Fibroblast of lung (primary cell): Measurements from ENCODE around the gene GPR37L1. TPM values are rescaled to one million over a fixed set of nuclear protein-coding genes. Genes with fewer than 3 reads are reported as not detected.

ENCODE experiments used
- DNase-seq, 2 donors: peaks; one replicate each; pipeline versions ENCODE4 v3.0.0 to v3.0.0-alpha.2; 2010; ENCODE audit warnings: low read depth in 2 of 2
- H2AFZ ChIP-seq: 2 replicates; pipeline ENCODE4 v1.5.1; 2012; ENCODE audit warnings: low read length, control low read depth, inconsistent platforms
- H3K27ac ChIP-seq: 2 replicates; pipeline ENCODE4 v1.5.1; 2011; ENCODE audit warnings: low read length, control low read depth; ENCODE audit not compliant: insufficient read depth
- H3K27me3 ChIP-seq: 2 replicates; pipeline ENCODE4 v1.5.1; 2011; ENCODE audit warnings: mild to moderate bottlenecking, low read length; ENCODE audit not compliant: control insufficient read depth, insufficient read depth
- H3K36me3 ChIP-seq: 2 replicates; pipeline ENCODE4 v1.5.1; 2011; ENCODE audit warnings: low read length; ENCODE audit not compliant: control insufficient read depth, insufficient read depth
- H3K4me1 ChIP-seq: 2 replicates; pipeline ENCODE4 v1.5.1; 2011; ENCODE audit warnings: low read length; ENCODE audit not compliant: control insufficient read depth, insufficient read depth; ENCODE audit errors: extremely low read depth
- H3K4me2 ChIP-seq: 2 replicates; pipeline ENCODE4 v1.5.1; 2011; ENCODE audit warnings: low read length, control low read depth; ENCODE audit not compliant: insufficient read depth; ENCODE audit errors: extremely low read depth
- H3K4me3 ChIP-seq, 4 experiments: fragments of 200-600 bp in 1 of 4; sonication (generic) in 1 of 4; replicated peaks in 1 of 4; 2 replicates each; pipeline ENCODE4 v1.5.1; 2011 to 2016; ENCODE audit warnings: low read length in 4 of 4, low read depth in 3 of 4, mild to moderate bottlenecking in 3 of 4, control low read depth in 2 of 4, inconsistent platforms in 1 of 4, mixed read lengths in 1 of 4; ENCODE audit not compliant: insufficient read depth in 1 of 4; ENCODE audit errors: control extremely low read depth in 1 of 4
- H3K79me2 ChIP-seq: 2 replicates; pipeline ENCODE4 v1.5.1; 2012; ENCODE audit warnings: mild to moderate bottlenecking, low read length, inconsistent platforms; ENCODE audit not compliant: control insufficient read depth, insufficient read depth
- H3K9ac ChIP-seq: 2 replicates; pipeline ENCODE4 v1.5.1; 2011; ENCODE audit warnings: mild to moderate bottlenecking, low read length, control low read depth; ENCODE audit not compliant: insufficient read depth
- H3K9me3 ChIP-seq: 2 replicates; pipeline ENCODE4 v1.5.1; 2012; ENCODE audit warnings: low read depth, low read length; ENCODE audit not compliant: control insufficient read depth, insufficient read depth
- H4K20me1 ChIP-seq: 2 replicates; pipeline ENCODE4 v1.5.1; 2011; ENCODE audit warnings: low read length; ENCODE audit not compliant: control insufficient read depth, insufficient read depth; ENCODE audit errors: extremely low read depth
- EZH2 ChIP-seq: IDR thresholded peaks from 2 replicates; pipeline ENCODE4 v1.5.1; 2012; ENCODE audit warnings: low read length, control low read depth, mild to moderate bottlenecking; ENCODE audit errors: missing control alignments
- polyA plus RNA-seq, 2 donors: library from polyadenylated mRNA; depleted of rRNA in 1 of 2; stranded (reverse) in 1 of 2; unstranded in 1 of 2; fragments of >200 nt; gene quantifications; 2 replicates each; pipeline ENCODE4 v1.2.1, GENCODE V29; 2011 to 2012; ENCODE audit warnings: missing spikeins in 1 of 2
- total RNA-seq: library from RNA; depleted of rRNA; stranded (reverse); fragments of >200 nt; gene quantifications from 2 replicates; pipeline ENCODE4 v1.2.1, GENCODE V29; 2014
- TF ChIP-seq, protein P1 (sequence below), 2 donors: IDR thresholded peaks in 1 of 2; conservative IDR thresholded peaks in 1 of 2; 1 replicate in 1 of 2; 2 replicates in 1 of 2; pipeline ENCODE4 v1.5.1; 2011 to 2012; ENCODE audit warnings: low read length in 2 of 2, control low read depth in 1 of 2, inconsistent platforms in 1 of 2, low read depth in 1 of 2, mild to moderate bottlenecking in 1 of 2

GPR37L1 gene
- total and polyA plus RNA-seq, 2 donors (not counting 1 experiment from before 2014, with no cell fraction given): not detected

GRCh38 chr1:202162418-202163280 is 39.9 kb downstream of the GPR37L1 start:
- Histone ChIP-seq H3K27me3 (peaks cover 15% of the 10 kb centered on the region), H3K4me1 (no peaks in the 10 kb centered on the region), H3K9ac (no peak overlapping the region), H4K20me1 (no peaks in the 10 kb centered on the region), H3K4me3 (no peak overlapping the region), H3K36me3 (no peaks in the 10 kb centered on the region), H3K27ac (no peak overlapping the region), H3K9me3 (no peaks in the 10 kb centered on the region), H3K79me2 (no peaks in the 10 kb centered on the region), H2AFZ (no peak overlapping the region), H3K4me2 (no peak overlapping the region)
- TF ChIP-seq, protein P1, sequence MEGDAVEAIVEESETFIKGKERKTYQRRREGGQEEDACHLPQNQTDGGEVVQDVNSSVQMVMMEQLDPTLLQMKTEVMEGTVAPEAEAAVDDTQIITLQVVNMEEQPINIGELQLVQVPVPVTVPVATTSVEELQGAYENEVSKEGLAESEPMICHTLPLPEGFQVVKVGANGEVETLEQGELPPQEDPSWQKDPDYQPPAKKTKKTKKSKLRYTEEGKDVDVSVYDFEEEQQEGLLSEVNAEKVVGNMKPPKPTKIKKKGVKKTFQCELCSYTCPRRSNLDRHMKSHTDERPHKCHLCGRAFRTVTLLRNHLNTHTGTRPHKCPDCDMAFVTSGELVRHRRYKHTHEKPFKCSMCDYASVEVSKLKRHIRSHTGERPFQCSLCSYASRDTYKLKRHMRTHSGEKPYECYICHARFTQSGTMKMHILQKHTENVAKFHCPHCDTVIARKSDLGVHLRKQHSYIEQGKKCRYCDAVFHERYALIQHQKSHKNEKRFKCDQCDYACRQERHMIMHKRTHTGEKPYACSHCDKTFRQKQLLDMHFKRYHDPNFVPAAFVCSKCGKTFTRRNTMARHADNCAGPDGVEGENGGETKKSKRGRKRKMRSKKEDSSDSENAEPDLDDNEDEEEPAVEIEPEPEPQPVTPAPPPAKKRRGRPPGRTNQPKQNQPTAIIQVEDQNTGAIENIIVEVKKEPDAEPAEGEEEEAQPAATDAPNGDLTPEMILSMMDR (conservative IDR thresholded peaks at IDR 0.05 in 1 of 2, IDR thresholded peaks at IDR 0.05 in 1 of 2; ENCODE audit: low read depth in 1 of 2, low read length in 2 of 2): no peak
- TF ChIP-seq EZH2: no peak
- no peak for DNase-seq

DNA sequence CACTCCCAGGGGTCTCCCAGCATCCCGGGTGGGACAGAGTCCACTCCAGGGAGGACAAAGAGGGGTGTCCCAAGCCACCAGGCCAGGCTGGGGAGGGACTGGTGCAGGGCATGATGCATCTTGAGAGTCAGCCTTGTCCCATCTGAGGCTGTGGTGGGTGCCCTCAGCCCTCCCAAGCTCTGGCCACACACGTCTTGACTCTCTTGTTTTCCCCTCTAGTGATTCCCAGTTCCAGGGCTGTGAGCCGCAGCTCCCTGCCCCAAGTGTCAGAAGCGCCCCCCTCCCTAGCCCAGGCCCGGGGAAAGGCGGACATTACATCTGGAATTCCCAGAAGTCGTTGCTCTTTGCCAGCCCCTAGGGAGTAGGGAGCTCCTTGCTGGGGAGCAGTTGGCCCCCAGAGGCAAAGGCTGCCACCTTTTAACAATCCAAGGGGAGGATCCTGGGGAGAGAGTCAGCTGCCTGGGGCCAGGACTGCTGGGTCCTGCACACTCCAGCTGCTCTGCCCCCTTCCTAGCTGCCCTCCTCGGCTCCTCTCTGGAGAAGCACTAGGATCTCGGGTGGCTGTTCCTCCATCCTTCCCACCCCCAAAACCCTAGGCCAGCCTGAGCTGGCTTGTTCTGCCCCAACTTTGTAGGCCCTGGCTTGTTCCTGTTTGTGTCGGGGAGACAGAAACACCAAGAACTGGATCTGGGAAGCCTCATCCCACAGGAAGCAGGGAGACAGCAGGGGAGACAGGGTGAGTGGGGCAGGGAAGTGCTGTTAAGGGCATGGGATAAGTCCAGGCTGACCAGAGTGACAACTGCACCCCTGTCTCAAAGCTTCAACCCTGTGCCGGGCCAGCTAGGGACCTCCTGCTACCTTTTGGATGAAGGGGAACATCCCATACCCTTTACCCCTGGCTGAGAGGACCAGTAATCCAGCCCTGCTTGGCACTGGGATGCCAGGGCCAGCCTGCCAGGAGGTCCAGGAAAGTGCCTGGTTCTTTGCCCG is 40.9 kb downstream of the GPR37L1 start:
- Histone ChIP-seq H2AFZ (no peak overlapping the region), H3K4me3 (no peak overlapping the region), H3K9me3 (no peaks in the 10 kb centered on the region), H3K4me2 (no peak overlapping the region), H3K79me2 (no peaks in the 10 kb centered on the region), H3K27ac (no peak overlapping the region), H3K4me1 (no peaks in the 10 kb centered on the region), H3K36me3 (no peaks in the 10 kb centered on the region), H4K20me1 (no peaks in the 10 kb centered on the region), H3K27me3 (peaks cover 15% of the 10 kb centered on the region), H3K9ac (no peak overlapping the region)
- TF ChIP-seq EZH2: no peak
- TF ChIP-seq, protein P1 (conservative IDR thresholded peaks at IDR 0.05 in 1 of 2, IDR thresholded peaks at IDR 0.05 in 1 of 2; ENCODE audit: low read depth in 1 of 2, low read length in 2 of 2): no peak
- DNase-seq: no peak
